ENCODE measurements around the gene CPN1.

DNA sequence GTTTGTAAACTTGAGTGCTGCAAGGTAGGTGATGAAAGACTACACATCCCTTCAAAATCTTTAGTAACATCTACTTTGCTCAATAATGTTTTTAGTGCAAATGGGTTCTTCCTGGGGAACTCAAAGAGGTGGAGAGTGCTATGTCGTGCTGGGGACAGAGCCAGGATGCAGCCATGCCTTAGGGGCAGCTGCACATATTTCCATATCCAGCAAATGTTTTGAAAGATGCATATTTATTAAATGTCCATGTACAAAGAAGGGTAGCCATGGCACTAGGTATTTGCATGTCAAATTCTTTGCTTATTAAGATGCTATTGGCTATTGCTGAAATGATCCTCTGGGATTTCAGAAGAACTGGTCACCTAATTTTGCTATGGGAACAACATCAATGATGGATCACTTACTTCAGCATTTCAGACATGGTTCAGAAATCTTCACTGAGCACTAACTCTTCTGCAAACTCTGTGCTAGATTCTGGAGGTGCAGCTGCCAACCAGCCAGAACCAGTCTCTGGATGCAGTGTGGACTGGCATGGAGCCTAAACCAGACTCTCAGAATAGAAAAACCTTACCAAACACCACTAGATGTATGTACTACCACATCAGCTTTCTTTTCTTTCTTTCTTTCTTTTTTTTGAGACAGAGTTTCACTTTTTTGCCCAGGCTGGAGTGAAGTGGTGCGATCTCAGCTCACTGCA, 40.2 kb downstream of the CPN1 start:
- TF ChIP-seq CTCF (IDR thresholded peaks at IDR 0.05; ENCODE audit: low read depth, low read length), result no peak
- TF ChIP-seq EZH2phosphoT487 (IDR thresholded peaks at IDR 0.05; ENCODE audit: low read depth), result no peak
